ENCODE measurements around the gene VAC14. TPM values are rescaled to one million over a fixed set of nuclear protein-coding genes. Genes with fewer than 3 reads are reported as not detected.

Gene VAC14
- total RNA-seq, 1 experiment from 2014 or later, result 49.9 TPM

DNA sequence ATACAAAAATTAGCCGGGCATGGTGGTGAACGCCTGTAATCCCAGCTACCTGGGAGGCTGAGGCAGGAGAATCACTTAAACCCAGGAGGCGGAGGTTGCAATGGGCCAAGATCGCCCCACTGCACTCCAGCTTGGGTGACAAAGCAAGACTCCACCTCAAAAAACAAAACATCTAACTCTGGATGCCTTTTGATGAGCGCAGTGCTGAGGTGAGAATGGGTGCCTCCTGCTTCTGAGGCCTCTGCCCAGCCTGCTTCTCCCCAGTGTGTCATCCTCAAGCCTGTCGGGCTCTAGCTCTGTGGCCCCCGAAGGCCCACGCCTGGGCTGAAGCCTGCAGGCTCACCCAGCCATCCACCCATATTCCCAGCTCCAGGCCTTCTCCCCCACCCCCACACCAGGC lies 104.6 kb downstream of the VAC14 start:
- Histone ChIP-seq H3T11ph (ENCODE audit: low read length) (no peak overlapping the region), H4K20me1 (ENCODE audit: control insufficient read depth, insufficient read depth, insufficient read length) (no peaks in the 10 kb centered on the region), H4K8ac (replicated peaks; ENCODE audit: insufficient read length, low read depth, low read length) (no peak overlapping the region), H3K9ac (ENCODE audit: extremely low read depth, insufficient read length, low read length) (no peak overlapping the region), H2BK20ac (ENCODE audit: low read depth, low read length, poor library complexity, severe bottlenecking) (no peak overlapping the region), H2BK12ac (ENCODE audit: insufficient read length, low read depth, low read length) (no peak overlapping the region), H2BK15ac (ENCODE audit: low read depth, low read length) (no peak overlapping the region), H3K56ac (ENCODE audit: insufficient read length, low read depth, low read length) (no peak overlapping the region), H2AFZ (ENCODE audit: low read length) (no peak overlapping the region), H3K79me2 (ENCODE audit: insufficient read depth, low read length) (no peaks in the 10 kb centered on the region), H2AK5ac (ENCODE audit: insufficient read length, low read length) (no peak overlapping the region), H4K5ac (ENCODE audit: insufficient read length, low read depth, low read length) (no peak overlapping the region), H3K79me1 (ENCODE audit: insufficient read depth, low read depth, low read length, poor library complexity, severe bottlenecking) (no peaks in the 10 kb centered on the region), H3K18ac (ENCODE audit: insufficient read length, low read depth, low read length) (no peak overlapping the region), H3K23me2 (ENCODE audit: insufficient read length, low read depth, low read length, poor library complexity, severe bottlenecking) (no peaks in the 10 kb centered on the region), H4K91ac (ENCODE audit: insufficient read length, low read depth, low read length) (no peak overlapping the region), H3K23ac (ENCODE audit: insufficient read length, low read depth, low read length) (no peak overlapping the region), H2BK5ac (ENCODE audit: insufficient read length, low read length) (no peak overlapping the region), H3K4me2 (ENCODE audit: insufficient read depth, insufficient read length, low read length) (no peak overlapping the region), H2BK120ac (ENCODE audit: low read depth, low read length, poor library complexity, severe bottlenecking) (no peak overlapping the region), H3K9me3 (ENCODE audit: control insufficient read depth, low read depth, low read length) (no peaks in the 10 kb centered on the region), H3K4ac (ENCODE audit: low read depth, low read length) (no peak overlapping the region), H3K4me1 (ENCODE audit: insufficient read depth, low read length) (no peaks in the 10 kb centered on the region; the same call in 1 of the 2 replicates), H3K27ac (ENCODE audit: insufficient read length, low read depth, low read length) (no peak overlapping the region), H3K27me3 (ENCODE audit: insufficient read depth, low read length) (no peaks in the 10 kb centered on the region), H3K14ac (ENCODE audit: insufficient read depth, low read length) (no peak overlapping the region)
- WGBS (ENCODE audit: extremely low coverage, insufficient read length, low lambda C conversion rate), result no CpG with 5 or more reads among the region's 8 CpGs
- Mint-ChIP-seq H3K4me3 (0 out of 5 replicates have a peak overlapping the region, but pooled peaks of 1 of the 2 experiments have one; percentile 14), H3K27ac (peak overlapping the region; percentile 18 to 93 (median 47); a peak in 1 of 7 replicates), H3K4me1 (peaks cover 32% of the 10 kb centered on the region in 2 experiments), H3K27me3 (ENCODE audit: low read depth) (no peaks in the 10 kb centered on the region), H3K9me3 (no peaks in the 10 kb centered on the region), H3K36me3 (ENCODE audit: insufficient read depth in 1 of 3, low read depth in 3 of 3) (peaks cover 8 to 12% (median 10%) of the 10 kb centered on the region in 3 experiments; a peak in 4 of 7 replicates)
- TF ChIP-seq, protein P1, sequence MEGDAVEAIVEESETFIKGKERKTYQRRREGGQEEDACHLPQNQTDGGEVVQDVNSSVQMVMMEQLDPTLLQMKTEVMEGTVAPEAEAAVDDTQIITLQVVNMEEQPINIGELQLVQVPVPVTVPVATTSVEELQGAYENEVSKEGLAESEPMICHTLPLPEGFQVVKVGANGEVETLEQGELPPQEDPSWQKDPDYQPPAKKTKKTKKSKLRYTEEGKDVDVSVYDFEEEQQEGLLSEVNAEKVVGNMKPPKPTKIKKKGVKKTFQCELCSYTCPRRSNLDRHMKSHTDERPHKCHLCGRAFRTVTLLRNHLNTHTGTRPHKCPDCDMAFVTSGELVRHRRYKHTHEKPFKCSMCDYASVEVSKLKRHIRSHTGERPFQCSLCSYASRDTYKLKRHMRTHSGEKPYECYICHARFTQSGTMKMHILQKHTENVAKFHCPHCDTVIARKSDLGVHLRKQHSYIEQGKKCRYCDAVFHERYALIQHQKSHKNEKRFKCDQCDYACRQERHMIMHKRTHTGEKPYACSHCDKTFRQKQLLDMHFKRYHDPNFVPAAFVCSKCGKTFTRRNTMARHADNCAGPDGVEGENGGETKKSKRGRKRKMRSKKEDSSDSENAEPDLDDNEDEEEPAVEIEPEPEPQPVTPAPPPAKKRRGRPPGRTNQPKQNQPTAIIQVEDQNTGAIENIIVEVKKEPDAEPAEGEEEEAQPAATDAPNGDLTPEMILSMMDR (conservative IDR thresholded peaks at IDR 0.05), result no peak
- DNase-seq, result no peak
